Mucosa of descending colon (tissue), 3 donors: ENCODE results near the gene AKR1C3. TPM values are rescaled to one million over a fixed set of nuclear protein-coding genes. Genes with fewer than 3 reads are reported as not detected.
"Not testable (repeated sequence)": the region's sequence is repeated elsewhere in the genome, so short reads cannot be mapped to it uniquely, and the experiment has no call there.

ENCODE experiments used
- ATAC-seq: fragments of 200-7000 bp; cut with Tn5 transposase; one replicate; pipeline ENCODE4 v1.9.1; 2020; ENCODE audit warnings: mild to moderate bottlenecking, moderate library complexity
- DNase-seq, 3 donors: peaks; one replicate each; pipeline ENCODE4 v3.0.0-alpha.2; 2020
- H3K36me3 ChIP-seq: fragments of 200-600 bp; one replicate; pipeline ENCODE4 v1.8.0; 2021; ENCODE audit warnings: low read depth, mild to moderate bottlenecking
- H3K4me1 ChIP-seq: fragments of 200-600 bp; one replicate; pipeline ENCODE4 v1.8.0; 2021; ENCODE audit warnings: low read depth, mild to moderate bottlenecking
- H3K4me3 ChIP-seq: fragments of 200-600 bp; one replicate; pipeline ENCODE4 v1.8.0; 2021; ENCODE audit warnings: mild to moderate bottlenecking
- H3K9me3 ChIP-seq: fragments of 200-600 bp; one replicate; pipeline ENCODE4 v1.8.0; 2021; ENCODE audit warnings: mild to moderate bottlenecking
- intact Hi-C, 2 donors: fragments of 100-400 bp; cut with DNase I in 1 of 2; cut with micrococcal nuclease in 1 of 2; formaldehyde crosslinking; loops; one replicate each; pipeline versions ENCODE4 v1.11.0 to v1.11.1; 2022; cut with DNase I, micrococcal nuclease
- total RNA-seq, 3 donors: library from RNA; stranded (reverse); fragmentation: NEBNext Ultra II Directional in 2 of 3; extraction: Animal tissue kit (Norgen Biotek cat#: 25700) in 2 of 3; gene quantifications; one replicate each; pipeline versions ENCODE4 v1.2.1 to v1.2.4, GENCODE V29; 2021 to 2023
- TF ChIP-seq, protein P1 (sequence below): fragments of 200-600 bp; IDR thresholded peaks from one replicate; pipeline ENCODE4 v1.8.0; 2022; ENCODE audit warnings: antibody characterized with exemption, mild to moderate bottlenecking
- donor health status: DM: no; HTN: no; CAD: no; lungs with moderate emphysema.
- donor health status: DM: no; HTN: no; CAD: no.
- donor health status: DM: no; HTN: yes; CAD: no.

AKR1C3 gene
- total RNA-seq, 3 donors from 2014 or later = 110 to 384 (median 308) TPM

- DNase-seq = no peak
Observed at GRCh38 chr10:5092848-5093790, 1.1 kb upstream of the AKR1C3 start.

GRCh38 chr10:5095687-5096086 lies 1.5 kb downstream of the AKR1C3 start:
- ATAC-seq (no peak), DNase-seq (no peak)
- Histone ChIP-seq H3K36me3 (no peaks in the 10 kb centered on the region), H3K4me1 (peaks cover 5% of the 10 kb centered on the region), H3K9me3 (no peaks in the 10 kb centered on the region), H3K4me3 (no peak overlapping the region)
- intact Hi-C loops = loop anchor here (10.0 kb wide), 2 partner anchors 71 to 241 kb away; no protein-coding TSS in a partner anchor
- TF ChIP-seq, protein P1, sequence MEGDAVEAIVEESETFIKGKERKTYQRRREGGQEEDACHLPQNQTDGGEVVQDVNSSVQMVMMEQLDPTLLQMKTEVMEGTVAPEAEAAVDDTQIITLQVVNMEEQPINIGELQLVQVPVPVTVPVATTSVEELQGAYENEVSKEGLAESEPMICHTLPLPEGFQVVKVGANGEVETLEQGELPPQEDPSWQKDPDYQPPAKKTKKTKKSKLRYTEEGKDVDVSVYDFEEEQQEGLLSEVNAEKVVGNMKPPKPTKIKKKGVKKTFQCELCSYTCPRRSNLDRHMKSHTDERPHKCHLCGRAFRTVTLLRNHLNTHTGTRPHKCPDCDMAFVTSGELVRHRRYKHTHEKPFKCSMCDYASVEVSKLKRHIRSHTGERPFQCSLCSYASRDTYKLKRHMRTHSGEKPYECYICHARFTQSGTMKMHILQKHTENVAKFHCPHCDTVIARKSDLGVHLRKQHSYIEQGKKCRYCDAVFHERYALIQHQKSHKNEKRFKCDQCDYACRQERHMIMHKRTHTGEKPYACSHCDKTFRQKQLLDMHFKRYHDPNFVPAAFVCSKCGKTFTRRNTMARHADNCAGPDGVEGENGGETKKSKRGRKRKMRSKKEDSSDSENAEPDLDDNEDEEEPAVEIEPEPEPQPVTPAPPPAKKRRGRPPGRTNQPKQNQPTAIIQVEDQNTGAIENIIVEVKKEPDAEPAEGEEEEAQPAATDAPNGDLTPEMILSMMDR = no peak

More at GRCh38 chr10:5092848-5093790, 1.1 kb upstream of the AKR1C3 start:
- ATAC-seq = no peak
- intact Hi-C loops = loop anchor here (10.0 kb wide), 2 partner anchors 68 to 238 kb away; no protein-coding TSS in a partner anchor
- Histone ChIP-seq H3K36me3 (no peaks in the 10 kb centered on the region), H3K4me3 (no peak overlapping the region), H3K4me1 (no peaks in the 10 kb centered on the region), H3K9me3 (peaks cover 5% of the 10 kb centered on the region)
- TF ChIP-seq, protein P1 = no peak

GRCh38 chr10:5096108-5096507 lies 1.9 kb downstream of the AKR1C3 start:
- H3K4me1 ChIP-seq = peaks cover 5% of the 10 kb centered on the region
- intact Hi-C loops = loop anchor here (10.0 kb wide), 2 partner anchors 71 to 241 kb away; no protein-coding TSS in a partner anchor
- H3K36me3 ChIP-seq = no peaks in the 10 kb centered on the region
- H3K9me3 ChIP-seq = no peaks in the 10 kb centered on the region
- TF ChIP-seq, protein P1 = no peak
- DNase-seq = no peak
- no peak overlapping the region for H3K4me3 ChIP-seq
- no peak for ATAC-seq

DNA sequence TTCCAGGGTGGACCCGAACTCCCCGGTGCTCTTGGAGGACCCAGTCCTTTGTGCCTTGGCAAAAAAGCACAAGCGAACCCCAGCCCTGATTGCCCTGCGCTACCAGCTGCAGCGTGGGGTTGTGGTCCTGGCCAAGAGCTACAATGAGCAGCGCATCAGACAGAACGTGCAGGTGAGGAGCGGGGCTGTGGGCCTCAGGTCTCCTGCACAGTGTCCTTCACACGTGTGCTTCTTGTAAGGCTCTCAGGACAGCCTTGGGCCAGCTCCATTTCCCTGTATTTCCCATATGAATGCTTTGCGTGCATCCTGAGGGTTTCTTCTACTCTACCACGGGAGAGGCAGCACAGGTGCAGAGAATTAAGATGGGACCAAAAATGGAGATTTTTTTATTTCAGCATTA lies 8.3 kb downstream of the AKR1C3 start:
- not testable (repeated sequence) for H3K4me3 ChIP-seq, H3K4me1 ChIP-seq, DNase-seq, H3K9me3 ChIP-seq, H3K36me3 ChIP-seq, ATAC-seq
- intact Hi-C loops = loop anchor here in 1 of 2 donors (10.0 kb wide), 1 partner anchor 258 kb away; no protein-coding TSS in a partner anchor

DNA sequence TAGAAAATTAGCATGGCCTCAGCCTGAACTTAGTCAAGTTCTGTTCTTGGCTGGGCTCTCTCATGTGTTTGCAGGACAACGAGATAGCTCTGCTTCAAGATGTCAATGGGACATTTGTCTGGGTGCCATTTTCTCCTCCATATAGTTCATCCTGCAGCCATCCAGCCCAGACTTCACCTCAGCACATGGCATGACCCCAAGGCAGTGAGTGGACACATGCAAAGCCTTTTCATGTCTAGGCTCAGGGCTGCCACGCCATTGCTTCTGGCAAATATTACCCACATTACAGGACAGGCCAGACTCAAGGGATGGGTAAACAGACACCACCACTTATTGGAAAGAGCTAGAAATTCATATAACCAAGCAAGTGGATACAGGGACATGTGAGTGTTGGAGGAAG lies 9.3 kb downstream of the AKR1C3 start:
- Histone ChIP-seq H3K36me3 (no peaks in the 10 kb centered on the region), H3K9me3 (no peaks in the 10 kb centered on the region), H3K4me3 (no peak overlapping the region), H3K4me1 (peaks cover 3% of the 10 kb centered on the region)
- ATAC-seq (no peak), DNase-seq (no peak)
- intact Hi-C loops = loop anchor here in 1 of 2 donors (10.0 kb wide), 1 partner anchor 259 kb away; no protein-coding TSS in a partner anchor
- TF ChIP-seq, protein P1 = no peak

GRCh38 chr10:5105626-5106025 lies 11.4 kb downstream of the AKR1C3 start:
- intact Hi-C loops = loop anchor here in 1 of 2 donors (10.0 kb wide), 1 partner anchor 261 kb away; no protein-coding TSS in a partner anchor
- no peaks in the 10 kb centered on the region for H3K9me3 ChIP-seq
- no peak for DNase-seq
- TF ChIP-seq, protein P1 = no peak
- ATAC-seq = no peak
- H3K36me3 ChIP-seq = no peaks in the 10 kb centered on the region
- H3K4me3 ChIP-seq = no peak overlapping the region
- no peaks in the 10 kb centered on the region for H3K4me1 ChIP-seq
